Activated T-cell treated with anti-CD3 and anti-CD28 coated beads, Interleukin-2, amount 50 U/mL, for 72 hours (primary cell): ENCODE data around the gene STK32C. TPM values are rescaled to one million over a fixed set of nuclear protein-coding genes. Genes with fewer than 3 reads are reported as not detected.
"Not testable (repeated sequence)": the region's sequence is repeated elsewhere in the genome, so short reads cannot be mapped to it uniquely, and the experiment has no call there.

Experiments used
- ATAC-seq, 2 donors: fragments of 150-1000 bp; cut with Tn5 transposase; replicated peaks in 1 of 2; 2 replicates each; pipeline ENCODE4 v1.10.0; 2021; ENCODE audit warnings: moderate library complexity in 2 of 2, mild to moderate bottlenecking in 1 of 2
- DNase-seq, 2 donors: peaks; one replicate each; pipeline ENCODE4 v3.0.0; 2021 to 2022; ENCODE audit warnings: mixed read lengths in 1 of 2
- H3K27ac Mint-ChIP-seq: one replicate; pipeline ENCODE4 v1.8.0; 2022; ENCODE audit warnings: mild to moderate bottlenecking, moderate library complexity, mixed read lengths
- H3K27me3 Mint-ChIP-seq: one replicate; pipeline ENCODE4 v1.8.0; 2022; ENCODE audit warnings: low read depth, mixed read lengths
- H3K36me3 Mint-ChIP-seq, 2 donors: one replicate each; pipeline ENCODE4 v1.8.0; 2022; ENCODE audit warnings: mixed read lengths in 2 of 2, mild to moderate bottlenecking in 1 of 2; ENCODE audit not compliant: insufficient read depth in 2 of 2
- H3K4me1 Mint-ChIP-seq: one replicate; pipeline ENCODE4 v1.8.0; 2022; ENCODE audit warnings: low read depth, mixed read lengths
- H3K4me3 Mint-ChIP-seq, 2 donors: one replicate each; pipeline ENCODE4 v1.8.0; 2022; ENCODE audit warnings: mild to moderate bottlenecking in 2 of 2, mixed read lengths in 2 of 2, moderate library complexity in 2 of 2
- H3K9me3 Mint-ChIP-seq, 2 donors: one replicate each; pipeline ENCODE4 v1.8.0; 2022; ENCODE audit warnings: mixed read lengths in 2 of 2
- total RNA-seq, 2 donors: library from RNA; stranded (reverse); gene quantifications; one replicate each; pipeline ENCODE4 v1.2.3, GENCODE V29; 2022

Gene STK32C
- total RNA-seq, 2 donors from 2014 or later: 17.2 to 22.7 TPM

DNA sequence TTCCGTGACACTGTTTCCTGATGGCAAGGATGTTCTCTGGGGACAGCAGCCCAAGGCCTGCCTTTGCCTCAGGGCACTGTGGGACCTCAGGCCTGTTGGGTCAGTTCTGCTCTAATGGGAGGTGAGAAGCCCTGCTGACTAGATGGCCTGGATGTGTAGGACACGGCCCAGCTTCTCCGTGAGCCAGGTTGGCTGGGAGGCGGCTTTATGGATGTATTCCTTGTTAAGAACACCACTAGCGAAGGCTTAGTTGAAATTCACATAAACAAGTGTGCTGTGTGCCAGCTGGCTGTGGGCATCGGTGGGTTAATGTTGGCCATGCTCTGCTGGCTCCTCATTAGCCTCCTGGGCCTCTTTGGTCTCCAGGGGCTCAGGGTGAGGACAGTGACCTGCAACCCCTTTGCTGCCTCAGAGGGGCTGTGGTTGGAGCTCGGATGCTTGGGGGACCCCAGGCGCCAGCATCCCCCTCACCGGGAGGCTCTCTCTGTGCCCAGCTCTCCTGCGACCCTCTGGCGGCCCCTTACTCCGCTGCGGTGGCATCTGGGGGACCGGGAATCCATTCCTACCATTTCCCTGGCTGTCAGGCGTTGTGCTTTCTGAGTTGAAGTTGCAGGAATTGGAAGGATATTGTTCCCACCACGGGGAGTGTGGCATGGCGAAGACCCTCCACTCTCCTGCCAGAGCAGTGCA lies 143.8 kb downstream of the STK32C start:
- H3K36me3 Mint-ChIP-seq: no peaks in the 10 kb centered on the region

DNA sequence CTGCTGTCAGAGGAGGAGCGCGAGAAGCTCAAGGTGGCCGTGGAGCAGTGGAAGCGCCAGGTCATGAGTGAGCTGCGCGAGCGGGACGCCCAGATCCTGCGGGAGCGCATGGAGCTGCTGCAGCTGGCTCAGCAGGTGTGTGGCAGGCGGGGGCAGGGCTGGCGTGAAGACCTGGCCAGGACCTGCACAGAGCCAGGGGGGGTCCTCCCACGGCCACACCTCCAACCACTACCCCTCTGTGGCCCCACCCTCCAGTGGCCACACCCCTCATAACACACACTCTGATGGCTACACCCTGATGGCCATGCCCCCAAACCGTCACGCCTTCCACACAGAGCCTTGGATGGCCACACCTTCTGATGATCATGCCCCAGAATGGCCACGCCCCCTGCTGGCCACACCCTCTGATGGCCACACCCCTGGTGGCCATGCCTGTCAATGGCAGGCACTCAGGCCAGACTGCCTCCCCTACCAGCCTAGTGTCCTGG lies 144.4 kb downstream of the STK32C start:
- Mint-ChIP-seq H3K4me1 (peaks cover 38% of the 10 kb centered on the region), H3K36me3 (no peaks in the 10 kb centered on the region), H3K4me3 (no peak overlapping the region), H3K27ac (peak overlapping the region; percentile 39), H3K27me3 (no peaks in the 10 kb centered on the region), H3K9me3 (no peaks in the 10 kb centered on the region)
- DNase-seq: peak; percentile 75 to 88
- ATAC-seq: peak; percentile 57 to 70

More for the DNA sequence above, 143.8 kb downstream of the STK32C start:
- no peak for DNase-seq
- no peaks in the 10 kb centered on the region for H3K27me3 Mint-ChIP-seq
- H3K27ac Mint-ChIP-seq: no peak overlapping the region
- peaks cover 35% of the 10 kb centered on the region for H3K4me1 Mint-ChIP-seq
- H3K4me3 Mint-ChIP-seq: no peak overlapping the region
- H3K9me3 Mint-ChIP-seq: no peaks in the 10 kb centered on the region
- no peak for ATAC-seq

DNA sequence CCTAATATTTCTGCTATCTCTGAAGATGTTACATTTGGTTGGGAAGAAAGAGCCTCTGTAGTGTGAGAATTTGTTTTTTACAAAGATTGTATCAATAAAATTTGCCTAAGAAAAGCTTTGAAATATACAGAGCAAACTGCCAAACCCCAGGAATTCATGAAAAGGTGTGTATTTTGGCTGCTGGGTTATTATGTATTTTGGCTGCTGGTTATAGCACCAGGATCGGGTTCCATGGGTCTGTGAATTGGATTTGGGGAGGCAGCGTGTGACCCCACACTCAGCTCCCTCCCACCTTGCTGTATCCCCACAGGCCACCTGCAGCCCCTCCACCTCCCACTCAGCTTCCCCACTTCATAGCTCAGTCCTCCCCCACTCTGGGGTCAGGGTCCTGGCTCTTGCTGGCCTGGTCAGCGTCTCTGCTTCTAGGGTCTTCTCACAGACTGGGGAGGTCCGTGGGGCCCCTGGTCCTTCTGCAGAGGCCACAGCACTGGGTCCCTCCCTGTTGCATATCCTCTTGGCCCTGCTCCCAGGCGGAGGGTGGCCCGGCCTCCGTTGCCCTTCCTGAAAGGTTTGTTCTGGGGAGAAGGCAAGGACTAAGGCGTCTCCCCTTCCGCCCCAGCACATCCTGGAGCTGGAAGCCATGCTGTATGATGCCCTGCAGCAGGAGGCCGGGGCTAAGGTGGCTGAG lies 145.0 kb downstream of the STK32C start:
- H3K9me3 Mint-ChIP-seq: no peaks in the 10 kb centered on the region
- DNase-seq (no peak), ATAC-seq (no peak)
- peak overlapping the region; percentile 97 for H3K27ac Mint-ChIP-seq
- H3K4me1 Mint-ChIP-seq: peaks cover 43% of the 10 kb centered on the region
- H3K4me3 Mint-ChIP-seq: peak overlapping the region; percentile 0 to 88
- no peaks in the 10 kb centered on the region for H3K36me3 Mint-ChIP-seq
- H3K27me3 Mint-ChIP-seq: no peaks in the 10 kb centered on the region

DNA sequence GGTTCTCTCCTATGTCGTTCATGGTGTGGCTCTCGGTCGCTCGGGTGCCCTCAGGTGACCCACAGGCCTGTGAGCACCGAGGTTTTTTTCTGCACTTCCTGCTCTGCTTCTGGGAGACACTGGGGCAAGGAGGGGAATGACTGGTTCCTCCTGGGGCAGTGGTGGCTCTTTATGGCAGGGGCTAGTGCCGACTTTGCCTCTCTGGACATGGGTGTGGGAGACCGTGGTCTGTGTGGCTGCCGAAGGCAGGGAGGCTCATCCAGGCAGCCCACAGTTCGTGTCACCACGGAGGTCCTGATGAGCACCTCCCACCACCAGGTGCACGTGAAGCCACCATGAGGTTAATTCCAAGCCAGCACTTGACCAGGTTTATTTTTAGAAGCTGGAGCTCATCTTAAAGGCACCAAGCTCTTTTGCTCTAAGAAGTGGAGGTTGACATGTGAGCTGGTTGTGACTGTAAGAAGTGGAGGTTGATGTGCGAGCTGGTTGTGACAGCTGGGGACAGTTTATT lies 145.7 kb downstream of the STK32C start:
- Mint-ChIP-seq H3K27ac (peak overlapping the region; percentile 97), H3K9me3 (no peaks in the 10 kb centered on the region), H3K27me3 (no peaks in the 10 kb centered on the region), H3K36me3 (no peaks in the 10 kb centered on the region), H3K4me1 (peaks cover 42% of the 10 kb centered on the region), H3K4me3 (peak overlapping the region; percentile 79 to 88)
- peak; percentile 49 to 63 for ATAC-seq
- DNase-seq: peak; percentile 57 to 68

DNA sequence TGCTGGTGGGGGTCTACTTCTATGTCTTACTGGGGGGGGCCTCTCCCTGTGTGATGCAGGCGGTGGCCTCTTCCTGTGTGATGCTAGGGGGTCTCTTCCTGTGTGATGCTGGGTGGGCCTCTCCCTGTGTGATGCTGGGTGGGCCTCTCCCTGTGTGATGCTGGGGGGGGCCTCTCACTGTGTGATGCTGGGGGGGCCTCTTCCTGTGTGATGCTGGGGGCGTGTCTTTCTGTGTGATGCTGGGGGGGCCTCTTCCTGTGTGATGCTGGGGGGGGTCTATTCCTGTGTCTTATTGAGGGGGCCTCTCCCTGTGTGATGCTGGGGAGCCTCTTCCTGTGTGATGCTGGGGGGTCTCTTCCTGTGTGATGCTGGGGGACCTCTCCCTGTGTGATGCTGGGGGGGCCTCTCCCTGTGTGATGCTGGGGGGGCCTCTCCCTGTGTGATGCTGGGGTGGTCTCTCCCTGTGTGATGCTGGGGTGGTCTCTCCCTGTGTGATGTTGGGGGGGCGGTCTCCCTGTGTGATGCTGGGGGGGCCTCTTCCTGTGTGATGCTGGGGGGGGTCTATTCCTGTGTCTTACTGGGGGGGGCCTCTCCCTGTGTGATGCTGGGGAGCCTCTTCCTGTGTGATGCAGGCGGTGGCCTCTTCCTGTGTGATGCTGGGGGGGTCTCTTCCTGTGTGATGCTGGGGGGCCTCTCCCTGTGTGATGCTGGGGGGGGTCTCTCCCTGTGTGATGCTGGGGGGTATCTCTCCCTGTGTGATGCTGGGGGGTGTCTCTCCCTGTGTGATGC lies 146.7 kb downstream of the STK32C start:
- not testable (repeated sequence) for H3K9me3 Mint-ChIP-seq, ATAC-seq, H3K36me3 Mint-ChIP-seq, H3K27me3 Mint-ChIP-seq
- peaks cover 36% of the 10 kb centered on the region for H3K4me1 Mint-ChIP-seq
- peak; percentile 53 to 56 for DNase-seq
- peak overlapping the region; percentile 9 for H3K27ac Mint-ChIP-seq
- H3K4me3 Mint-ChIP-seq: peak overlapping the region; percentile 15 to 53

DNA sequence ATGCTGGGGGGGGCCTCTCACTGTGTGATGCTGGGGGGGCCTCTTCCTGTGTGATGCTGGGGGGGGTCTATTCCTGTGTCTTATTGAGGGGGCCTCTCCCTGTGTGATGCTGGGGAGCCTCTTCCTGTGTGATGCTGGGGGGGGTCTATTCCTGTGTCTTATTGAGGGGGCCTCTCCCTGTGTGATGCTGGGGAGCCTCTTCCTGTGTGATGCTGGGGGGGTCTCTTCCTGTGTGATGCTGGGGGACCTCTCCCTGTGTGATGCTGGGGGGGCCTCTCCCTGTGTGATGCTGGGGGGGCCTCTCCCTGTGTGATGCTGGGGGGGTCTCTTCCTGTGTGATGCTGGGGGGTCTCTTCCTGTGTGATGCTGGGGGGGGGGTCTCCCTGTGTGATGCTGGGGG lies 147.5 kb downstream of the STK32C start:
- not testable (repeated sequence) for ATAC-seq, H3K36me3 Mint-ChIP-seq, DNase-seq, H3K27me3 Mint-ChIP-seq, H3K9me3 Mint-ChIP-seq, H3K27ac Mint-ChIP-seq
- H3K4me1 Mint-ChIP-seq: peaks cover 36% of the 10 kb centered on the region
- H3K4me3 Mint-ChIP-seq: peak overlapping the region in 1 of 2 donors; percentile 74

DNA sequence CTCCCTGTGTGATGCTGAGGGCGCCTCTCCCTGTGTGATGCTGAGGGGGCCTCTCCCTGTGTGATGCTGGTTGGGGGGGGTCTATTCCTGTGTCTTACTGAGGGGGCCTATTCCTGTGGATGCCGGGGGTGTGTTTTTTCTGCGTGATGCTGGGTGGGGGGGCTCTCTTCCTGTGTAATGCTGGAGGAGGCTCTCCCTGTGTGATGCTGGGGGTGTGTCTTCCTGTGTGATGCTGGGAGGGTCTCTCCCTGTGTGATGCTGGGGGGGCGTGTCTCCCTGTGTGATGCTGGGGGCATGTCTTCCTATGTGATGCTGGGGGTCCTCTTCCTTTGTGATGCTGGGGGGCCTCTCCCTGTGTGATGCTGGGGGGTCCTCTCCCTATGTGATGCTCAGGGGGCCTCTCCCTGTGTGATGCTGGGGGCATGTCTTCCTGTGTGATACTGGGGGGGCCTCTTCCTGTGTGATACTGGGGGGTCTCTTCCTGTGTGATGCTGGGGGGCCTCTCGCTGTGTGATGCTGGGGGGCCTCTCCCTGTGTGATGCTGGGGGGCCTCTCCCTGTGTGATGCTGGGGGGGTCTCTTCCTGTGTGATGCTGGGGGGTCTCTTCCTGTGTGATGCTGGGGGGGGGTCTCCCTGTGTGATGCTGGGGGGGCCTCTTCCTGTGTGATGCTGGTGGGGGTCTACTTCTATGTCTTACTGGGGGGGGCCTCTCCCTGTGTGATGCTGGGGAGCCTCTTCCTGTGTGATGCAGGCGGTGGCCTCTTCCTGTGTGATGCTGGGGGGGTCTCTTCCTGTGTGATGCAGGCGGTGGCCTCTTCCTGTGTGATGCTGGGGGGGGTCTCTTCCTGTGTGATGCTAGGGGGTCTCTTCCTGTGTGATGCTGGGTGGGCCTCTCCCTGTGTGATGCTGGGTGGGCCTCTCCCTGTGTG lies 148.2 kb downstream of the STK32C start:
- ATAC-seq: peak; percentile 31 to 47
- H3K4me1 Mint-ChIP-seq: peaks cover 36% of the 10 kb centered on the region
- not testable (repeated sequence) for H3K9me3 Mint-ChIP-seq

DNA sequence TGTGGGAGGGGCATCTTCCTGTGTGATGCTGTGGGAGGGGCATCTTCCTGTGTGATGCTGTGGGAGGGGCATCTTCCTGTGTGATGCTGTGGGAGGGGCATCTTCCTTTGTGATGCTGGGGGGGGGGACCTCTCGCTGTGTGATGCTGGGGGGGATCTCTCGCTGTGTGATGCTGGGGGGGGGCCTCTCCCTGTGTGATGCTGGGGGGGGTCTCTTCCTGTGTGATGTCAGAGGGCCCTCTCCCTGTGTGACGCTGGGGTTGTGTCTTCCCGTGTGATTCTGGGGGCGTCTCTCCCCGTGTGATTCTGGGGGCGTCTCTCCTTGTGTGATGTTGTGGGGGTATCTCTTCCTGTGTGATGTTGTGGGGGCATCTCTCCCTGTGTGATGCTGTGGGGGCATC lies 148.9 kb downstream of the STK32C start:
- DNase-seq (peak; percentile 40 to 54), ATAC-seq (peak; percentile 5 to 12)
- Mint-ChIP-seq H3K27ac (peak overlapping the region; percentile 64), H3K4me3 (peak overlapping the region; percentile 60 to 74), H3K27me3 (no peaks in the 10 kb centered on the region), H3K4me1 (peaks cover 35% of the 10 kb centered on the region), H3K36me3 (no peaks in the 10 kb centered on the region), H3K9me3 (no peaks in the 10 kb centered on the region)

More for the DNA sequence above, 148.2 kb downstream of the STK32C start:
- H3K4me3 Mint-ChIP-seq: peak overlapping the region; percentile 60 to 74
- peak; percentile 69 to 72 for DNase-seq
- not testable (repeated sequence) for H3K36me3 Mint-ChIP-seq, H3K27me3 Mint-ChIP-seq
- H3K27ac Mint-ChIP-seq: peak overlapping the region; percentile 64

DNA sequence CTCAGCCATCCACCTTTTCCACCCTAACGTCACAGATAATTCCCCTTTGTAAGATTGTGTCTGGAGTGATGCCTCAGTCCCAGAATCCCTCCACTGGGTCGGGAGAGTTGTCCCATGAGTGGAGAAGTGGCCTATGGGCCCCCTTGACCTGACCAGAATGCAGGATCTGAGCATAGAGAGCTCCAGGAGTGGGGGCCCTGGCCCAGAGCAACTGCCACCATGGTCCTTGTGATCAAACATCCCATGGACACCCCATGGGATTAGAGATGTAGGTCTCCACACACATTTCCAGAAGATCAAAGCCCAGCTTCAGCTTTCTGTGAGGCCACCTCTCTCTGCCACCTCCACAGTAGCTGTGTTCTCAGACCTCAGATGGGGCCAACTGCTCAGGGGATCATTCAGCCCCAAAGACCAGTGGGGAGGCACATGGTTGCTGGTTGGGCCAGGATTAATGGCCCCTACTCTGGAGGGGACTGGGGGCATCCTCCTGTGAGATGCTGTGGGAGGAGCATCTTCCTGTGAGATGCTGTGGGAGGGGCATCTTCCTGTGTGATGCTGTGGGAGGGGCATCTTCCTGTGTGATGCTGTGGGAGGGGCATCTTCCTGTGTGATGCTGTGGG lies 149.5 kb downstream of the STK32C start:
- H3K27ac Mint-ChIP-seq: no peak overlapping the region
- H3K36me3 Mint-ChIP-seq: no peaks in the 10 kb centered on the region
- H3K9me3 Mint-ChIP-seq: no peaks in the 10 kb centered on the region
- H3K4me1 Mint-ChIP-seq: peaks cover 30% of the 10 kb centered on the region
- DNase-seq: peak; percentile 47
- no peaks in the 10 kb centered on the region for H3K27me3 Mint-ChIP-seq
- peak overlapping the region in 1 of 2 donors; percentile 45 for H3K4me3 Mint-ChIP-seq
- ATAC-seq: peak; percentile 57 to 59
